Transverse colon (tissue), 4 donors: ENCODE results near the gene CALHM6.

Source experiments
- EP300 ChIP-seq: sonication (generic); formaldehyde crosslinking; IDR thresholded peaks from one replicate; pipeline ENCODE4 v1.6.1; 2017; ENCODE audit warnings: antibody characterized with exemption, low read depth
- POLR2A ChIP-seq: fragments of 450-650 bp; IDR thresholded peaks from one replicate; pipeline ENCODE4 v1.6.1; 2016; ENCODE audit warnings: antibody characterized with exemption, mild to moderate bottlenecking, moderate library complexity
- POLR2AphosphoS5 ChIP-seq, 3 donors: sonication (generic); formaldehyde crosslinking; IDR thresholded peaks; one replicate each; pipeline ENCODE4 v1.6.1; 2016; ENCODE audit warnings: antibody characterized with exemption in 3 of 3
- TF ChIP-seq, protein P1 (sequence below), 5 experiments: fragments of 200-600 bp in 3 of 5; fragments of 450-650 bp in 2 of 5; sonication (generic) in 3 of 5; IDR thresholded peaks; 1 replicate in 2 of 5; 2 replicates in 3 of 5; pipeline ENCODE4 v1.5.1; 2016 to 2017; ENCODE audit warnings: antibody characterized with exemption in 5 of 5, inconsistent platforms in 3 of 5, mild to moderate bottlenecking in 2 of 5, moderate library complexity in 1 of 5

DNA sequence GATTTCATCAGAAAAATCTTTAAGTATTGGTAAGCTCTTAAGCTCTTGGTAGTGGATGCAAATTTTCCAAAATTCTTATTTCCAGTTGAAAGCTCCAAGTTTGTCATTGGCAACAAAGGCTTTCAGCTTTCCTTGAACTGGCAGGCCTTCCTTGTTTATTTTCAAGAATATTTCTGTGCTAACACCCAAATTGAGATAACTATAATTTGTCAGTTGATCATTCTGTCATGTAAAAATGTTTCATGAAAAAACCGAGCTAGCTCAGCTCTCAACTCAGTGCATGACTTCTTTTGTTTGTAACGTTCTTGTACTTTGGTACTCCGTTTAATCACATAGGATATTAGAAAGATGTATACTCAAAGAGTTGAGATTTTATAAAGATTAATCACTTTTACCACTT is 38.9 kb upstream of the CALHM6 start:
- TF ChIP-seq, protein P1, sequence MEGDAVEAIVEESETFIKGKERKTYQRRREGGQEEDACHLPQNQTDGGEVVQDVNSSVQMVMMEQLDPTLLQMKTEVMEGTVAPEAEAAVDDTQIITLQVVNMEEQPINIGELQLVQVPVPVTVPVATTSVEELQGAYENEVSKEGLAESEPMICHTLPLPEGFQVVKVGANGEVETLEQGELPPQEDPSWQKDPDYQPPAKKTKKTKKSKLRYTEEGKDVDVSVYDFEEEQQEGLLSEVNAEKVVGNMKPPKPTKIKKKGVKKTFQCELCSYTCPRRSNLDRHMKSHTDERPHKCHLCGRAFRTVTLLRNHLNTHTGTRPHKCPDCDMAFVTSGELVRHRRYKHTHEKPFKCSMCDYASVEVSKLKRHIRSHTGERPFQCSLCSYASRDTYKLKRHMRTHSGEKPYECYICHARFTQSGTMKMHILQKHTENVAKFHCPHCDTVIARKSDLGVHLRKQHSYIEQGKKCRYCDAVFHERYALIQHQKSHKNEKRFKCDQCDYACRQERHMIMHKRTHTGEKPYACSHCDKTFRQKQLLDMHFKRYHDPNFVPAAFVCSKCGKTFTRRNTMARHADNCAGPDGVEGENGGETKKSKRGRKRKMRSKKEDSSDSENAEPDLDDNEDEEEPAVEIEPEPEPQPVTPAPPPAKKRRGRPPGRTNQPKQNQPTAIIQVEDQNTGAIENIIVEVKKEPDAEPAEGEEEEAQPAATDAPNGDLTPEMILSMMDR (IDR thresholded peaks at IDR 0.05): no peak
- no peak for TF ChIP-seq POLR2A
- TF ChIP-seq POLR2AphosphoS5 (IDR thresholded peaks at IDR 0.05): no peak
- no peak for TF ChIP-seq EP300
